PC-3 (cell line): ENCODE results near the gene TUFT1. TPM values are rescaled to one million over a fixed set of nuclear protein-coding genes. Genes with fewer than 3 reads are reported as not detected.

Experiments used
- ATAC-seq: fragments of 200-7000 bp; cut with Tn5 transposase; 2 replicates; pipeline ENCODE4 v1.9.1; 2020; ENCODE audit warnings: mild to moderate bottlenecking, moderate library complexity
- Bru-seq: library from RNA; stranded (reverse); fragments of 400-500 nt; gene quantifications from one replicate; lab custom pipeline; 2021; lab: Mats Ljungman, UMichigan
- BruChase-seq, 2 experiments: library from RNA; stranded (reverse); fragments of 400-500 nt; gene quantifications; one replicate each; lab custom pipeline; 2021; lab: Mats Ljungman, UMichigan
- BruUV-seq: library from RNA; stranded (reverse); fragments of 400-500 nt; replicated peaks from 2 replicates; lab custom pipeline; 2021; lab: Mats Ljungman, UMichigan
- CTCF ChIA-PET: fragments of 300-600 bp; sonication (Branson Sonifier 250); formaldehyde crosslinking; loops from one replicate; lab custom pipeline; 2022; ENCODE audit warnings: antibody characterized with exemption; lab: Charles Lee
- POLR2A ChIA-PET: fragments of 300-600 bp; sonication (Branson Sonifier 250); formaldehyde crosslinking; loops from one replicate; lab custom pipeline; 2022; ENCODE audit warnings: antibody characterized with exemption; ENCODE audit not compliant: unreplicated experiment; lab: Charles Lee
- DNase-seq: peaks from one replicate; pipeline ENCODE4 v3.0.0-alpha.2; 2015
- H2AFZ ChIP-seq: fragments of 300-600 bp; sonication (generic); 2 replicates; pipeline ENCODE4 v1.6.0; 2016; ENCODE audit warnings: antibody characterized with exemption, low read length
- H3F3A ChIP-seq: fragments of 300-600 bp; sonication (generic); one replicate; pipeline ENCODE4 v1.6.0; 2017; ENCODE audit warnings: antibody characterized with exemption, low read length, control low read depth, mild to moderate bottlenecking; ENCODE audit not compliant: unreplicated experiment
- H3K27ac ChIP-seq: fragments of 300-600 bp; sonication (generic); 2 replicates; pipeline ENCODE4 v1.5.1; 2016; ENCODE audit warnings: mild to moderate bottlenecking, low read length
- H3K27me3 ChIP-seq: fragments of 300-600 bp; sonication (generic); 2 replicates; pipeline ENCODE4 v1.6.1; 2016; ENCODE audit warnings: low read length, mixed read lengths
- H3K36me3 ChIP-seq: fragments of 300-600 bp; sonication (generic); 2 replicates; pipeline ENCODE4 v1.6.1; 2016; ENCODE audit warnings: low read depth, mixed run types, low read length, mixed read lengths
- H3K4me1 ChIP-seq: fragments of 300-600 bp; sonication (generic); 2 replicates; pipeline ENCODE4 v1.5.1; 2016; ENCODE audit warnings: low read length; ENCODE audit not compliant: insufficient read depth
- H3K4me2 ChIP-seq: fragments of 300-600 bp; sonication (generic); 2 replicates; pipeline ENCODE4 v1.6.0; 2016; ENCODE audit warnings: low read length
- H3K4me3 ChIP-seq: fragments of 300-600 bp; sonication (generic); 2 replicates; pipeline ENCODE4 v1.5.1; 2016; ENCODE audit warnings: mild to moderate bottlenecking, low read length, mixed read lengths
- H3K79me2 ChIP-seq: fragments of 300-600 bp; sonication (generic); 2 replicates; pipeline ENCODE4 v1.6.1; 2017; ENCODE audit warnings: low read length, mixed read lengths
- H3K9ac ChIP-seq: fragments of 300-600 bp; sonication (generic); 2 replicates; pipeline ENCODE4 v1.6.0; 2016; ENCODE audit warnings: mild to moderate bottlenecking, low read length
- H3K9me2 ChIP-seq: fragments of 300-600 bp; sonication (generic); replicated peaks from 2 replicates; pipeline ENCODE4 v1.6.1; 2016; ENCODE audit warnings: mixed run types, low read length, mixed read lengths
- H3K9me3 ChIP-seq: fragments of 300-600 bp; sonication (generic); 2 replicates; pipeline ENCODE4 v1.6.1; 2016; ENCODE audit warnings: low read length, mixed read lengths
- H4K20me1 ChIP-seq: fragments of 300-600 bp; sonication (generic); 2 replicates; pipeline ENCODE4 v1.6.1; 2016; ENCODE audit warnings: low read length, mixed read lengths
- CTCF ChIP-seq: fragments of 300-600 bp; sonication (generic); conservative IDR thresholded peaks from 2 replicates; pipeline ENCODE4 v1.5.1; 2017; ENCODE audit warnings: antibody characterized with exemption, low read depth, mild to moderate bottlenecking, low read length
- EZH2 ChIP-seq: fragments of 300-600 bp; sonication (generic); IDR thresholded peaks from one replicate; pipeline ENCODE4 v1.6.1; 2017; ENCODE audit warnings: antibody characterized with exemption, mild to moderate bottlenecking, low read length; ENCODE audit not compliant: unreplicated experiment
- EZH2phosphoT487 ChIP-seq: fragments of 300-600 bp; sonication (generic); IDR thresholded peaks from 2 replicates; pipeline ENCODE4 v1.6.1; 2018; ENCODE audit warnings: mild to moderate bottlenecking, antibody characterized with exemption, low read length, borderline replicate concordance
- intact Hi-C: fragments of 100-400 bp; cut with micrococcal nuclease; formaldehyde crosslinking; loops from 2 replicates; pipeline ENCODE4 v1.9.0; 2023
- long read RNA-seq: library from polyadenylated mRNA; unstranded; transcript quantifications from one replicate; pipeline ENCODE4 v2.0.0, GENCODE V29; 2021; ENCODE audit not compliant: unreplicated experiment
- total RNA-seq: library from RNA; depleted of rRNA; stranded (reverse); fragments of >200 nt; gene quantifications from 2 replicates; pipeline ENCODE4 v1.2.3, GENCODE V29; 2014; rRNA removed

The TUFT1 gene
- total RNA-seq (33.9 and 46.9 TPM in 2 replicates), Bru-seq, nascent RNA (percentile 82 among the genes with signal in this experiment), BruChase-seq, experiment 1, labeled RNA remaining after a 6-hour chase (percentile 85 among the genes with signal in this experiment), BruChase-seq, experiment 2, labeled RNA remaining after a 2-hour chase (percentile 80 among the genes with signal in this experiment)
- long read RNA-seq, transcript TUFT1-203 (13 exons, 3,111 nt): major isoform, 19 of 30 reads
- long read RNA-seq, partial matches to known transcripts: 1 of 30 reads
- long read RNA-seq, other reads (novel, unspliced or antisense): 8 of 30 reads

- Histone ChIP-seq H4K20me1 (peaks cover 34% of the 10 kb centered on the region), H3K9ac (peak within 1 kb of the TSS; percentile 72), H3K4me1 (peaks cover 61% of the 10 kb centered on the region), H3K9me2 (no peaks in the 10 kb centered on the region), H3K4me2 (peak within 1 kb of the TSS; percentile 79), H2AFZ (peak within 1 kb of the TSS; percentile 5; the same call in 1 of the 2 replicates), H3K9me3 (no peaks in the 10 kb centered on the region), H3K36me3 (peaks cover 13% of the 10 kb centered on the region; the same call in 1 of the 2 replicates), H3K27me3 (no peaks in the 10 kb centered on the region), H3K79me2 (peaks cover 51% of the 10 kb centered on the region), H3F3A (no peaks in the 10 kb centered on the region), H3K27ac (peak within 1 kb of the TSS; percentile 86), H3K4me3 (peak within 1 kb of the TSS; percentile 81)
- POLR2A ChIA-PET: interaction anchor here (0.6 to 1.0 kb wide), 11 partner anchors 8 to 1278 kb away, joined by 3 to 8 read pairs (median 4); partner anchors contain the start of genes C2CD4D and CGN
- intact Hi-C loops: loop anchor here (1.0 to 10.0 kb wide), 5 partner anchors 9 to 346 kb away; partner anchors contain the start of genes PIP5K1A, POGZ and VPS72
- DNase-seq (peak; percentile 97), ATAC-seq (peak; percentile 77)
- TF ChIP-seq EZH2 (no peak), CTCF (no peak), EZH2phosphoT487 (no peak)
- BruUV-seq: TSS peak; percentile 49
- CTCF ChIA-PET: interaction anchor here (0.5 to 1.2 kb wide), 7 partner anchors 29 to 223 kb away, joined by 3 to 6 read pairs (median 5); partner anchors contain the start of genes CGN, MRPL9 and PI4KB
Measured at GRCh38 chr1:151540021-151540981, at the start of gene TUFT1. TUFT1 (plus strand) TSS chr1:151540309; CDS start chr1:151540367, 58 bp downstream.

GRCh38 chr1:151491641-151492040 lies 48.5 kb upstream of the TUFT1 start:
- peaks cover 16% of the 10 kb centered on the region for H3K4me1 ChIP-seq
- no peaks in the 10 kb centered on the region for H3F3A ChIP-seq
- H3K4me3 ChIP-seq: no peak overlapping the region
- no peak overlapping the region for H3K27ac ChIP-seq
- no peaks in the 10 kb centered on the region for H3K36me3 ChIP-seq
- H2AFZ ChIP-seq: no peak overlapping the region
- H3K9me2 ChIP-seq: no peaks in the 10 kb centered on the region
- no peak for ATAC-seq
- H4K20me1 ChIP-seq: no peaks in the 10 kb centered on the region
- no peak overlapping the region for H3K9ac ChIP-seq
- ChIA-PET POLR2A (interaction anchor here (0.6 kb wide), 1 partner anchor 8 kb away, joined by 12 read pairs; no protein-coding TSS in a partner anchor), CTCF (no interaction called here)
- BruUV-seq: no TSS peak
- no peak overlapping the region for H3K4me2 ChIP-seq
- H3K9me3 ChIP-seq: no peaks in the 10 kb centered on the region
- H3K79me2 ChIP-seq: no peaks in the 10 kb centered on the region
- TF ChIP-seq EZH2phosphoT487 (no peak), CTCF (no peak), EZH2 (no peak)
- intact Hi-C loops: no loop called here
- H3K27me3 ChIP-seq: no peaks in the 10 kb centered on the region
- no peak for DNase-seq
